ENCODE data around the gene EOMES. TPM values are rescaled to one million over a fixed set of nuclear protein-coding genes. Genes with fewer than 3 reads are reported as not detected.

The EOMES gene
- total RNA-seq = under 0.01 TPM in 1 of 2 replicates, not detected in the other

DNA sequence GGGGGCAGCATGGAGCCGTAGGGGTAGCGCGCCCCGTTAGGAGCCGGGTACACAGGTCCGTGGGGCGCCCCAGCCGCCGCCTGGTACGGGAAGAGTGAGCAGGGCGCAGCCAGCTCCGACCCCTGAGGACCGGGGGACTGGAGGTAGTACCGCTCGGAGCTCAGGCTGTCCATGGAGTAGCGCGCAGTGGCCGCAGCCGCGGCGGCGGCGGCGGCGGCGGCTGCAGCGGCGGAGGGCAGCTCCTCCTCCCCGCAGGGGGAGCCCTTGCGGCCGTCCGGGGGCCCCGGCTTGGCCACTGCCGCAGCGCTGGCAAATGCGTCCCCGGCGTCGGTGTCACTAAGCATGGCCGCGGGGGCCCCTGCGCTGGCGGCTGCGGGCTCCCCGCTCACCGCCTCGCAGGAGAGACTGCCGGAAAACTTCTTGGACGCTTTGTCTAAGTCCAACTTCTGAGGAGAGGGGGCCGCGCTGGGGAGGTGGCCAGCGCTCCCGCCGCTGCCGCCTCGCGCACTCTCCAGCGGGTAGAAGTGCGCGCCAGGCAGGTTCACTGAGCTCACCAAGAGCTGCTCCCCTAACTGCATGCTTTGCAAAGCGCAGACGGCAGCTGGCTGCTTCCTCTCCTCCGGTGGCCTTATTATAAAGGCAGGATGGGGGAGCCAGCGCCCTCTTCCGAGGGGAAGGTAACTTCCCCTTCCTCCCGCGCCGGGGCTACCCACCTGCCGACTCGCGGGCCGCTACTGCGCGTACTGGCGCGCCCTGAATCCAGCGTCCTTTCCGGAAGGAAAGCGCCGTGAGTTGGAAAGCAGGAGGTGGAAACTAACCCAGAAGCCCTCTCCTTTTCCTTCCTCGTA is at the start of gene EOMES:
Gene EOMES (minus strand): TSS at position 607 of the 848 bp plus-strand sequence. CDS start 29 bp downstream, at position 578.

Other genes starting within 250 kb of the EOMES start
- 84.5 and 132 TPM in 2 replicates for gene SLC4A7, start 237.9 kb downstream of the EOMES start, total RNA-seq

Data from subcutaneous preadipocyte (primary cell).